ENCODE data around the gene KLHL29.
A peak's percentile ranks its signal among the peaks of the same experiment; 100 is the strongest.

Gene KLHL29

DNA sequence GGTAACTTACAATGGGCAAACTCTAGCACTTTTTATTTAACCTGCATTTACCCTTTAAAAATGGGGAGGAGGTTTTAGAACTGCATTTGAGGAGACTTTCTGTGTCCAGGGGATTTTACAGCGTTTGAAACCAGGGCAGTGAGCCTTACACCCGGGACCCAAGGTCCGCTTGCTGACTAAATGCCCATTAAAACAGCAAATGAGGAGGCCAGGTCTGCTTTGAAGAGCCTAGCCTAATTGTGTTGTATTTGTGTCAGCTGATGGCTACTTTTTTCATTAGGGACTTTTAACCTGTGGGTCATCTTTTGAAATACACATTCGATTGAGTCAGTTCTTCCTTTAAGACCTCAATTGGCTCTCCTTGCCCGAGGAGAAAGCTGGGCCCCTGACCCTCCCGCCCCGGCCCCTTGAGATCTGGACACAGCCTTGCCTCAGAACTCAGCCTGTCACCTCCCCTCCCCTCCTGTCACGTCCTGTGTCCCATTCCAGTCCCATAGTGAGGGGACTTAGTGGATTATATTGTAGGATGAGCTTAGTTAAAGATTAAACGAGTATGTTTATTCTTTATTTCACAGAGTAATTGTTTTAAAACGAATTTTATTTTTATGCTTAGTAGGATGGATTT lies 69.0 kb downstream of the KLHL29 start:
- DNase-seq: no peak

DNA sequence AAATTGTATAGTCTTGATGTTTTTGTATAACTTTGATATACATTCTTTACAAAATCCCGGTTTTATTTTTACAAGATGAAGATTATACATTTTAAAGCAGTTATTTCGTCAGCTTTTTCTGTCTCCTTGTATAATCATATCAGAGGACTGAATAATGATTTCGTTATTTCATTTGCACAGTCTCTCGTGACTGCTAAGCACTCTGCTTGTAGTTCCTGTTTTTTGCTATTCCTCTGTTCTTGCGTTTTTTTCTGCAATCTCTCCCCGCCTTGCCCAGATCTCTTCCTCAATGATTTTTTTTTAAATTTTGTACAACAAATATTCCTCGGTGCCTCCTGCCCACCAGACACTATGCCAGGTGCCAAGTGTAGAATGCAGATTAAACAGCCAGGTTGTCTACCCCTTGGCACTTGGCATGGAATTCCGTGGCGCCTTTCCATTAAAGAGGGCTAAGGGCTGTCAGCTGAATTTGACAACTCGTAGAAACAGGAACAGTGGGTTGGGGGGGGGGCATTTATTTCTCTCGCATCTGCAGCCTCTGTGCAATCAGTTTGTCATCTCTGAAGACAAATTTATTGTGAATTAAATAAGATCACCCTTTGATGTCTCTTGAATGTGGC lies 69.6 kb downstream of the KLHL29 start:
- no peak for DNase-seq

- no peak for DNase-seq
Observed at GRCh38 chr2:23456396-23456795, 71.4 kb downstream of the KLHL29 start.

- no peak for DNase-seq
Observed at GRCh38 chr2:23456881-23457760, 72.1 kb downstream of the KLHL29 start.

GRCh38 chr2:23457990-23458682 lies 73.2 kb downstream of the KLHL29 start:
- DNase-seq: no peak

- no peak for DNase-seq
Observed at GRCh38 chr2:23459032-23459431, 74.1 kb downstream of the KLHL29 start.

DNA sequence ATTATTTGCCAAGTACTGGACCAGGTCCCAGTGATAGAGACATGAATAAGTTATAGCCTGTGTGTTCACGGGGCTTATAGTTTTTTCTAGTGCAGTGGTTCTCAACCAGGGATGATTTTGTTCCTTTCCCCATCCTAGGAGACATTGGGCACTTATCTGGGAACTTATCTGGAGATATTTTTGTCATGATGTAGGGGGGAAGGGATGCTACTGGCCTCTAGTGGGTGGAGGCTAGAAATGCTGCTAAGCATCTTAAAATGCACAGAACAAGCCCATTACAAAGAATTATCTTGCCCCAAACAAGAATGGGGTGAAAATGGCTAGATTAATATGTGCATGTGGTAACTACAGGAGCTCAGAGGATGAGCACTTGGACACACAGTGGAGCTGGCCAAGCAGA lies 75.2 kb downstream of the KLHL29 start:
- DNase-seq: no peak

DNA sequence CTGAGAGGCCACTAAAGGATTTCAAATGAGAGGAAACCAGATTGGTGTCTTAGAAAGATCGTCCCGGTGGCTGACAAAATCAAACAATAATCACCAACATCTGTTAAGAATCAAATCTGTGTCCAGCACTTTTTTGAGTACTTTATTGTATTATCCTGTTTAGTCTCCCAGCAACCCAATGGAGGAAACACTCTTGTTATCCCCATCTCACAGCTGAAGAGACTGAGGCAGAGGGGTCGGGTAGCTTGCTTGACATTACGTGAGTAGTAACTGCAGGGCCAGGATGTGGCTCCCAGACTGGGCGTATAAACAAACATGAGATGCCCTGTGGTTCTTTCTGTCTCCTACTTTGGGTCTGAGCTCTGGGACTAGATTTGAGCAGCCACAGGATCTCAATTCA lies 76.0 kb downstream of the KLHL29 start:
- DNase-seq: no peak

DNA sequence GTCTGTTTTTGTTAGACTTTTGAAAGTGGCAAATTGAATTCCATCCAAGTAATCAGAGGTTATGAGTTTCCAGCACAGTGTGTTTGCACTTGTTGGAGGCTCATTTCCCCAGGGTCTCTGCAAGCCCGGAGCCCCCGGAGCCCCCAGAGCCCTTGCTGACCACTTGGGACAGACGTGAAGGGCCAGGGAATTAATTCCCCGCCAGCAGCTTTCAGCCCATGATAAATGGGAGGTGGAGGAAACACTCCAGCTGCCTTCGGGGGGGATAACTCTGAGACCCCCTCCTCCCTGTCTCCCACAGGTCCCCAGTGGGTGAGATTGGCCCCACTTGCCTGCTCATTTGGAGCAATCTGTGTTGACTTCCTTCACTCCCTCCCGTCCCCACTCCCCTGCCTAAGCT lies 79.2 kb downstream of the KLHL29 start:
- no peak for DNase-seq

- DNase-seq: no peak
Observed at GRCh38 chr2:23464905-23465537, 80.0 kb downstream of the KLHL29 start.

- DNase-seq: no peak
Observed at GRCh38 chr2:23465936-23466335, 81.0 kb downstream of the KLHL29 start.

GRCh38 chr2:23467618-23468017 lies 82.6 kb downstream of the KLHL29 start:
- DNase-seq: no peak

DNA sequence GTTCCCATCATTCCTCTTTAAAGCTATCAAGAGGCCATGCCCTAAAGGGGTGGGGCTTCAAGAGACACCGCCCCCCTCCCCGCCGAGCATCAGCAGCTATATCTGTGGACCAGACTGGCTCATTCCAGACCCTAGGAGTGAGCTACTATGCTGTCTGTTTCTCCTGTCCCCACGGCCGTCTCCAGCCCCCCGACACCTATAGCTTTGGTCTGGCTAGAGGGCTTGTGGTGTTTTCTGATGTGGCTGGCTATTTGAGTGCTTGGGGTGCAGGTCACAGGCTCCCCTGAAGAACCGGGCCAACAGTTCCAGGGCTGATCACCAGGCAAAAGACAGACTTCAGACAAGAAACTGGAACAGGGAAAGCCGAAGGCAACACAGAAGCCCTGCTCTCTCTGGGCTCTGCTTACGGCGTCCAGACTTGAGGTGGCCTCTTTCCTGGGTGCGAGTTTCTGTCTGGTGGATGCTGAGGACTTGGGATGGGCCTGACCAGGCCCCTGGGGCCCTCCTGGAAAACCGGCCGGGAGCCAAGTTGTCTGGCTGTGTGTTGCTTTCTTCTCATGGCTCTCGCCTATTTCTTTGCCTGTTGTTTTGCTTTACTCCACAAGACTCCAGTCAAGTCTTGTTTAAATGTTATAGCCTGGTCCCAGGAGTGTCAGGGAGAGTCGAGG lies 83.6 kb downstream of the KLHL29 start:
- DNase-seq: no peak

GRCh38 chr2:23469142-23469540 lies 84.2 kb downstream of the KLHL29 start:
- DNase-seq: no peak

GRCh38 chr2:23475036-23475435 lies 90.1 kb downstream of the KLHL29 start:
- DNase-seq: peak; percentile 68

- no peak for DNase-seq
Observed at GRCh38 chr2:23475473-23475872, 90.5 kb downstream of the KLHL29 start.

DNA sequence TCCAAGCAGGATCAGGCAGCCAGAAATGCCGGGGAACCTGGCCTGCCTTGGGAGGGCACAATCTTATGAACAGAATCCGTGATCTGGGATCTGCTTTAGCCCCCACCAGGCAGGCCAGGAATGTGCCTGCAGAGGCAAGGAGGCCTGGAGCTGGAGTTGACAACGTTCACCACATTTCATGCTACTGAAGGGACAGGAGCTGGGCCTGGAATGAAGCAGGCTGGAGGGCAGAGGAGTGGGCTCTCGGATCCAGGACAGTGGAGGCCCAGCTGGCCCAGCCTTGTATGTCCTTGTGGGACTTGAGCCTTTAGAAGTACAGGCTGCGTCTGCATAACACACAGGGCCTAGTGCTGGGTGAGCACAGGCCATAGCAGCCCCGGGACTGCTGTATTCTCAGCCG lies 91.8 kb downstream of the KLHL29 start:
- DNase-seq: no peak

DNA sequence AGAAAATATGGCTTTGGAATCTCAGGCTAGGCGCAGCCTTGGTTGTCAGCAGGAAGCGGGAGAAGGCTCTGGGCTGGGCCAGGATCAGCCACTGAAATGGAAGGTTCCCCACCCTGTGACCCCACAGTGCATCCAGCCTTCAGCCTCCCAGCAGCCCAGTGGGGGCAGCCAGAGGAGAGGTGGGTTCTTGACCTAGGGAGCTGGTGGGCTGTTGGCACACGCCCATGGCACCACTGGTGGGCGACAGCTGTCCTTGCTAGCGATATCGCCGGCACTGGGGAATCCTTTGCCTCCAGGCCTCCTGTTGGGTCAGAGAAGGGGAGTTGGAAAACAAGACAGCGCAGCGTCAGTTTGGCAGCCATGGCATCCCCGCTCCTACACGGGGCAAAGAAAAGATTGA lies 92.4 kb downstream of the KLHL29 start:
- DNase-seq: no peak

DNA sequence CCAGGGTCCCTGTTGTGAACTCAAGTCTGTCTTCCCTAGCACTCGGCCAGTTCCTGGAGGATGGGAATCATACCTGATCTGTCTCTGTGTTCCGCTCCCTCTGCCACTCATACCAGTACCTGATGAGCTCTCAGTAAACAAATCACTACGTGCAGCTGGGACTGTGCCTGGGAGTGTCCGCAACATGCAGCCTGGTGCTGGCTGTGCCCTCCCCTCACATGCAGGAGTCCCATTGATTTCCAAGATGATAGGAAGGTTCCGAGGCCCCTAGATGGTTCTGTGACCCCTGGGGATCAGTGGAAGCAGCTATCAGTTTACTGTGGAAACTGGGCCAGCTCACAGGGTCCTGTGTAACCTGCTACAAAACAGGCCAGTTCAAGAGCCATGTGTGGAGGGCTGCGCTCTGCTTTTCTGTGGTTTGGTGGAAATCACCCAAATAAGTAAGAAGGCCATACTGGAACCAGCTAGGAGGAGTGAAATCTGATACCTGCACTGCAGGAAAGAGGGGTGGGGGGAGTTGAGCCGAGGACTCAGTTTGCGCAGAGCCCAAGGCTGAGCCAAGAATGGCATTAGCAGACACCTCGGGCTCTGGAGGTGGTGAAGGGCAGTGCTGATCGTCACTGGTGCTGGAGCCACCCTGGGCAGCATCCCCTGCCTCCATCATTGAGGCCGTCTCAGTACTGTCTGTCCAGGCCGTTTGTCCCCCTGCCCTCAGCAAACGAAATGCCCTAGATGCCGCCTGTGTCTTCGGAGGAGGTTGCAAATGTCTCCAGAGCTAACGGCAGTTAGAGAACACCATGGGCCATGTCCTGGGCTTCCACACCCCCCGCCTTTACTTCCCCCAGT lies 93.3 kb downstream of the KLHL29 start:
- no peak for DNase-seq

DNA sequence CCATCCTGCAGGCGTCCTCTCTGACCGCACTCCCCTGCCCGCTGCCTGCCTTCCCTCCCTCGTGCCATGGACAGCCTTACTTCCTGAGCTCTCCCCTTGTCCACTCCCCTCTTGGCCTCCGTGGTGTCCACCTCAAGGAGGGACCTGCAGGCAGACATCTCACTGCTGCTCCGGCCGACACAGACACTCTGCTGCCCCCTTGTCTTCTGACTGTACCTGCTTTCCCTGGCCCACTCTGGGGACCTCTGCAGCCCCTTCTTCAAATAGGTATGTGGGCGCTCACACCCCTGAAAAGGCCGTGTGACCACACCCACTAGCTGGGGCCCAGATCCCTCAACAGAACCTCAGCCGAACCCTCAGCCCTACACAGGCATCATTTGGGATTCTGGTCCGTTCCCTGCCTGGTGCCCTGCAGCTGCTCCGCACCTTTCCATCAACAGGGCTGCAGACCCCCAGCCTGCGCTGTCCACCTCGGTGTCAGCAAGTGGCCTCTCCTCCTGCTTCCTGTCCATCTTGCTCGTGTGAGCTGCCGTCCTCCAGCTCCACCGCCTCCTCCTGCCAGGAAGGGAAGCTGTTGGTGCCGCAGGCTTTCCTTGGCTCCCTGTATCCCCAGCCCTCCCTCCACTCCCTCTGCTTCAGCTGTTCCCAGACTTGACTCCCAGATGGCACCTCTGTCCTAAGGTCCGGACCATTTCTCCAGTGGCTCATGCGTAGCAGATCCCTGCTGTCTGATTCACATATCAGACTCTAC lies 94.1 kb downstream of the KLHL29 start:
- DNase-seq: no peak
